Measurements from ENCODE around the gene RNF217.

Gene RNF217

GRCh38 chr6:124928851-124929250 lies 33.4 kb upstream of the RNF217 start:
- TF ChIP-seq, protein P1, sequence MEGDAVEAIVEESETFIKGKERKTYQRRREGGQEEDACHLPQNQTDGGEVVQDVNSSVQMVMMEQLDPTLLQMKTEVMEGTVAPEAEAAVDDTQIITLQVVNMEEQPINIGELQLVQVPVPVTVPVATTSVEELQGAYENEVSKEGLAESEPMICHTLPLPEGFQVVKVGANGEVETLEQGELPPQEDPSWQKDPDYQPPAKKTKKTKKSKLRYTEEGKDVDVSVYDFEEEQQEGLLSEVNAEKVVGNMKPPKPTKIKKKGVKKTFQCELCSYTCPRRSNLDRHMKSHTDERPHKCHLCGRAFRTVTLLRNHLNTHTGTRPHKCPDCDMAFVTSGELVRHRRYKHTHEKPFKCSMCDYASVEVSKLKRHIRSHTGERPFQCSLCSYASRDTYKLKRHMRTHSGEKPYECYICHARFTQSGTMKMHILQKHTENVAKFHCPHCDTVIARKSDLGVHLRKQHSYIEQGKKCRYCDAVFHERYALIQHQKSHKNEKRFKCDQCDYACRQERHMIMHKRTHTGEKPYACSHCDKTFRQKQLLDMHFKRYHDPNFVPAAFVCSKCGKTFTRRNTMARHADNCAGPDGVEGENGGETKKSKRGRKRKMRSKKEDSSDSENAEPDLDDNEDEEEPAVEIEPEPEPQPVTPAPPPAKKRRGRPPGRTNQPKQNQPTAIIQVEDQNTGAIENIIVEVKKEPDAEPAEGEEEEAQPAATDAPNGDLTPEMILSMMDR (IDR thresholded peaks at IDR 0.05; ENCODE audit: borderline replicate concordance, control extremely low read depth, extremely low read depth, insufficient read depth, missing control alignments): no peak
- in situ Hi-C loops (cut with MboI; ENCODE audit: low sequenced_read_pairs, unreplicated experiment): no loop called here
- no peak for DNase-seq (ENCODE audit: low spot score)

DNA sequence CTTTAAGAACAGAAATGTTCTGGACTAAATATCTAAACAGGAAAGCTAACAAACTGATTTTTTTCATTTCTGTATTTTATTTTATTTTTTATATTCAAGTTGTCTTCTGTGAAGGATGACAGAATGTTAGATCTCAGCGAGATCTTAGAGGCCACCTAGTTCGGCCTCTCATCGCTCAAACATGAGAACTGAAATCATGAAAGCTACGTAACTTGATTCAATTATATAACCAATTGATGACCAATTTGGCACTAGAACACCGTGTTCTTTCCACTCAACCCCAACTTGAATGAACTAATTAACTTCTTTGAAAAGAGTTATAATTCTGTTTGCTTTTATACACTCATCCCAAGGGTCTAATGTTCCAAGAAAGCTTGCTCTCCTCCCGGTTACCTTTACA lies 24.6 kb upstream of the RNF217 start:
- TF ChIP-seq, protein P1 (IDR thresholded peaks at IDR 0.05; ENCODE audit: borderline replicate concordance, control extremely low read depth, extremely low read depth, insufficient read depth, missing control alignments): no peak

GRCh38 chr6:124941259-124941658 lies 21.0 kb upstream of the RNF217 start:
- in situ Hi-C loops (cut with MboI; ENCODE audit: low sequenced_read_pairs, unreplicated experiment): no loop called here
- TF ChIP-seq, protein P1 (IDR thresholded peaks at IDR 0.05; ENCODE audit: borderline replicate concordance, control extremely low read depth, extremely low read depth, insufficient read depth, missing control alignments): no peak
- DNase-seq (ENCODE audit: low spot score): no peak

More for the DNA sequence above, 24.6 kb upstream of the RNF217 start:
- in situ Hi-C loops (cut with MboI; ENCODE audit: low sequenced_read_pairs, unreplicated experiment): no loop called here
- DNase-seq (ENCODE audit: low spot score): no peak

DNA sequence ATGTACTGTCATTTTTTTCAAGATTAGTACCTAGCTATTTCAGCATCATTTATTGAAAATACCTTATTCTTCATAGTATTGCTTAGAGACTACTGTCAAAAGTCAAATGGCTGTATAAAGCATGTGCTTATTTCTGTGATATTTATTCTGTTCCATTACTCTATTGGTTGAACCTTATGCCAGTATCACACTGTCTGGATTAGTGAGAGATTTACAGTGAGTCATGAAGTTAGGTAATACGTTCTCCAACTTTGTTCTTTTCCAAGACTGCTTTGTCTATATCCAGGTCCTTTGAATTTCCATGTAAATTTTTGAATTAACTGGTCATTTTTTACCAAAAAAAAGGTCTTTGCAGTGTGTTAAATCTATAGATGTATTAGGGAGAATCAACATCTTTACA lies 18.6 kb upstream of the RNF217 start:
- DNase-seq (ENCODE audit: low spot score): no peak
- in situ Hi-C loops (cut with MboI; ENCODE audit: low sequenced_read_pairs, unreplicated experiment): no loop called here
- TF ChIP-seq, protein P1 (IDR thresholded peaks at IDR 0.05; ENCODE audit: borderline replicate concordance, control extremely low read depth, extremely low read depth, insufficient read depth, missing control alignments): no peak

GRCh38 chr6:124947971-124948451 lies 14.2 kb upstream of the RNF217 start:
- in situ Hi-C loops (cut with MboI; ENCODE audit: low sequenced_read_pairs, unreplicated experiment): no loop called here
- no peak for DNase-seq (ENCODE audit: low spot score)
- TF ChIP-seq, protein P1 (IDR thresholded peaks at IDR 0.05; ENCODE audit: borderline replicate concordance, control extremely low read depth, extremely low read depth, insufficient read depth, missing control alignments): no peak

- in situ Hi-C loops (cut with MboI; ENCODE audit: low sequenced_read_pairs, unreplicated experiment): no loop called here
Observed at GRCh38 chr6:124949706-124950105, 12.5 kb upstream of the RNF217 start.

More at GRCh38 chr6:124949706-124950105, 12.5 kb upstream of the RNF217 start:
- DNase-seq (ENCODE audit: low spot score): no peak
- TF ChIP-seq, protein P1 (IDR thresholded peaks at IDR 0.05; ENCODE audit: borderline replicate concordance, control extremely low read depth, extremely low read depth, insufficient read depth, missing control alignments): no peak
